HG02885 (cell line): Measurements from ENCODE around the gene OR10A5.
"Not testable (repeated sequence)": the region's sequence is repeated elsewhere in the genome, so short reads cannot be mapped to it uniquely, and the experiment has no call there.

Experiments
- ATAC-seq: cut with Tn5 transposase; IDR thresholded peaks from one replicate; pipeline ENCODE4 v1.9.1; 2021; ENCODE audit warnings: mild to moderate bottlenecking; ENCODE audit not compliant: unreplicated experiment, poor library complexity

Gene OR10A5

DNA sequence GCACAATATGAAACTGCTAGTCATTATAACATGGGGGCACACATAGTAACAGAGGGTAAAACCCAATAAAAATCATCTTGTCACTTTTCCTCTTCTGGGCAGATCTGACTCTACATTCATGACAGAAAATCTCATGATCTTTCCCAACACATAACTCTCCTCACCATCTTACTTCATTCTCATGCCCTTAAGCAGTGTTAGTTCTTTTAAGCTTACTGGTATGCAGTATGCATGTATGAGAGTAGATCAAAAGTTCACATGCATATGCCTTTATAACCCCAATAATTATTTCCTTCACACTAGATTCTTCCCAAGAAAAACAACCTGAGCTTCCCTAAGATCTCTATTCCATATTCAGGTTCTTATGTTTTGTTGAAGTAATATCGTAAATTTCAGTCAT is 25.8 kb downstream of the OR10A5 start:
- ATAC-seq = no peak

DNA sequence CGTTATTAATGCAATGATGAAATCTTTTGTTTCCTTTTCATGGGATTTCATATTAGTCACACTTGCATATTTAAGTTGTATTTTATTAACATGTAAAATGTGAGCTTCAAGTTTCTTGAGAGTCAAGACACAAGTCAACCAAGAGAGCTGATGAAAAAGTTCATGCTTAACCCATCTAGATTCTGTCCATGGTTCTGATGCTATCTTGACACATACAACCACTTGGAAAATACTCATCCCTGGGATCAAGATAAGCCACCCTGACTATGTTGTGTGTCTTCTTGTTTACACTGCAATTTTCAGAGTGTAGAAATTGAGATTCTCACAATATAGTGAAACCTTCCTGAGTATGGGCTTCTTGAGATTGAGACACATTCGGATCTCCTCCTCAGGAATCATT is 30.3 kb downstream of the OR10A5 start:
- no peak for ATAC-seq

DNA sequence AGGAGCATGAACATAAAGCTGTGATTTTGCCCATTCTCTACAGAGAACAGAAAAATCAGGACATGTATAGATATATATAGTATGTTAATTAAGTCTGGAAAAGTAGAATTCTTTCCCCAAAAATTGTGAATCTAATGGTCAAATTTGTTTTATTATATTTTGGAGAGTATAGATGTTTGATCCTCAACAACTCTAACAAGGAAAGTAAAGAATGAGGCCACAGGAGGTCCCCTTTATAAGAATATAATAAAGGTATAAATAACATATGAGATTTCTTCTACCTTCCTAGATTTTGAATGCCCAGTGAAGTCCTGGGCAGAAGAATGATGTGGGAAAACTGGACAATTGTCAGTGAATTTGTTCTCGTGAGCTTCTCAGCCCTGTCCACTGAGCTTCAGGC is 30.8 kb downstream of the OR10A5 start, which contains the start of gene OR10A4:
OR10A4 (plus strand) TSS at position 301 of the 400 bp plus-strand sequence; CDS start at position 324, 23 bp downstream.
- no peak for ATAC-seq

DNA sequence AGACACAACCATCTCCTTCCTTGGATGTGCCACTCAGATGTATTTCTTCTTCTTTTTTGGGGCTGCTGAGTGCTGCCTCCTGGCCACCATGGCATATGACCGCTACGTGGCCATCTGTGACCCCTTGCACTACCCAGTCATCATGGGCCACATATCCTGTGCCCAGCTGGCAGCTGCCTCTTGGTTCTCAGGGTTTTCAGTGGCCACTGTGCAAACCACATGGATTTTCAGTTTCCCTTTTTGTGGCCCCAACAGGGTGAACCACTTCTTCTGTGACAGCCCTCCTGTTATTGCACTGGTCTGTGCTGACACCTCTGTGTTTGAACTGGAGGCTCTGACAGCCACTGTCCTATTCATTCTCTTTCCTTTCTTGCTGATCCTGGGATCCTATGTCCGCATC is 31.4 kb downstream of the OR10A5 start:
- ATAC-seq = no peak

DNA sequence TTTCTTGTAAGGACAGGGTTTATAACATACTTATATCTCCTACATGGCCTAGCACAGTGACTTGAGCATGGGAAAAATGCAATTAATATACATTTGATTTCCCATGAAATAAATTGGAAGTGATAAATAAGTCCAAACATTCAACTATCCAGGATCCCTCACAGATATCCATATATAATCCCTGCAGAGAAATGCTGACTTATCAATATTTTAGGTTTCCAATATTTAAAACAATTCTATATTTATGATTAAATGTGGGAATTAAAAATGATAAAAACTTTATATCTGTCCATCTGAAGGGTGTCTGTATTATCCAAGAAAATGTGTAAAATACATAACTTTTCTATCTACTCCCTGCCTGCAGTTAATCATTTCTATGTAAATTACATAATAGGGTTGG is 37.3 kb downstream of the OR10A5 start:
- ATAC-seq = no peak

DNA sequence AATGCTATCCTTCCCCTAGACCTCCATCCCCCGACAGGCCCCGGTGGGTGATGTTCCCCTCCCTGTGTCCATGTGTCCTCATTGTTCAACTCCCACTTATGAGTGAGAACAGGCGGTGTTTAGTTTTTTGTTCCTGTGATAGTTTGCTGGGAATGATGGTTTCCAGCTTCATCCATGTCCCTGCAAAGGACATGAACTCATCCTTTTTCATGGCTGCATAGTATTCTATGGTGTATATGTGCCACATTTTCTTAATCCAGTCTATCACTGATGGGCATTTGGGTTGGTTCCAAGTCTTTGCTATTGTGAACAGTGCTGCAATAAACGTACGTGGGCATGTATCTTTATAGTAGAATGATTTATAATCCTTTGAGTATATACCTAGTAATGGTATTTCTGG is 42.2 kb downstream of the OR10A5 start:
- not testable (repeated sequence) for ATAC-seq

DNA sequence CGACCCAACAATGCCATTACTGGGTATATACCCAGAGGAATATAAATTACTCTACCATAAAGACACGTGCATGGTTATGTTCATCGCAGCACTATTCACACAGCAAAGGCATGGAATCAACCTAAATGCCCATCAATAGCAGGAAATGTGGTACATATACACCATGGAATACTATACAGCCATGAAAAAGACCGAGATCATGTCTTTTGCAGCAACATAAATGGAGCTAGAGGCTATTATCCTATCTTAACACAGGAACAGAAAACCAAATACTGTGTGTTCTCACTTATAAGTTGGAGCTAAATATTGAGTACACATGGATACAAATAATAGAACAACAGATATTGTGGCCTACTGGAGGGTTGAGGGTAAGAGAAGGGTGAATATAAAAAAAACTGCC is 43.3 kb downstream of the OR10A5 start:
- no peak for ATAC-seq

DNA sequence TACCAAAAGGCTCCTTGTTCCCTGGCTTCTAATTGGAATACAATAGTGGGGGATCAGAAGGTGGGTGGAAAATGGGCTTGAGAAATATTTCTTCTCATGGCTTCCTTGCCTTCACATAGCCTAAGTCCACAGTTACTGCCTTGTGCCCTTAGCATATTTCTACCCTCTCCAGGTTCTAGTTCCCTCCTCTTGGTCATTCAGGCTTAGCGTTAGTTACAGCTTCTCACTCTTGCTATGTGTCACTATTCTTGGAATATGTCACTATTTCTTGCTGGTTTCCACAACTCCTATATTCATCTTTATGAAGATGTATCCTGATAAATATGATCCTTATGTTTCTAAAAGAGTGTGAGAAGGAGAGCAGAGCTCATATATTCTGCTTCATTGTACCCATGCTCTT is 44.4 kb downstream of the OR10A5 start:
- no peak for ATAC-seq

DNA sequence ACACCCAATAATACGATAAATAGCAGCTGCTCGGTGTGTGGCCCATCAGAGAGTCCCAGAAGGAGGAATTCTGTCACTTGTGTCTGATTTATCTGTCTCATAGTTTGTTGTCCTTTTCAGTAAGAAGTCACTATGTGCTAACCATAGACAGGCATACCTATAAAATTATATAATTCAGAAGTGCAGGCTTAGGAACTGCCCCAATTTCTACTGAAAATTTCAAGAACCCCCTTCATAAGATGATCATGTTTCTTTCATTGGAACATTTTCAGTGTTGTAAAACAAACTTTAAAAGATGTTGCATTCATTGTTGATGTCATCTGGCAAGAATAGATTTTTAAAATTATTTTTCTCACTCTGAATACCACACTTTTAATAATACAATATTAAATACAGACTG is 46.9 kb downstream of the OR10A5 start, which contains the start of gene OR2D2:
OR2D2 (minus strand) TSS at position 101 of the 400 bp plus-strand sequence; CDS start at position 101, 0 bp downstream.
- no peak for ATAC-seq

DNA sequence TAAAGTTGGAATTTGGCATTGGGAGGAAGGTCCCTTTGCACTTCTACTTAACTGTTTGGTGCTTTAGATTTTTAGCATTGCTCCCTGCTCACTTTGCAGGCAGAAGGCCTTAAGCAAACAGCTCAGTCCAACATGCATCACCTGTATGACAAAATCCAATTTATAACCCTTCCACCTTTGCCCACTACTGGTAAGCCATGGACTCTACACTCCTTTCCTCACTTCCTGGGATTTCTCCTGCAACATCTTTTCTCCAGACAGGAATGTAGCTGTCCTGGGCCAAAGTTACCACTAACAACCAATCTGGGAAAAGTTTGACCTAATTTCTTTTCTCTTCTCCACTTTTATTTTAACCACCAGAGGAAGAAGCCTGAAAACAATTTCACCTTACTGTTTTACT is 48.6 kb downstream of the OR10A5 start:
- ATAC-seq = no peak

DNA sequence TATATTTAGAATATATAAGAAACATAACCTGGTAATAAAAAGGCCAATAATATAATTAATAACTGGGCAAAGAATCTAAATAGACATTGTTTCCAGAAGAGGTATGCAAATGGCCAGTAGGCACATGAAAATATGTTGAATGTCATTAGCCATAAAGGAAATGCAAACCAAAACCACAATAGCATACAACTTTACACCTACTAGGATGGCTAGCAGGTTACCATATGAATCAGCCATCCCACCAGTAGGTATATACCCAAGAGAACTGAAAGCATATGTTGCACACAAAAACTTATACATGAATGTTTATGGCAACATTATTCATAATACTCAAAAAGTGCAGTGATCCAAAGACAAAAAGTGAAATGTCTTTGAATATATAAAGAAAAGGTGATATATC is 49.5 kb downstream of the OR10A5 start:
- peak; percentile 95 for ATAC-seq
